Spleen (tissue), 7 donors: Measurements from ENCODE around the gene MOB1B.
"Not testable (repeated sequence)": the region's sequence is repeated elsewhere in the genome, so short reads cannot be mapped to it uniquely, and the experiment has no call there.

Source experiments
- POLR2A ChIP-seq, 3 donors: fragments of 450-650 bp; IDR thresholded peaks; one replicate each; pipeline ENCODE4 v1.5.1; 2017; ENCODE audit warnings: antibody characterized with exemption in 3 of 3, mild to moderate bottlenecking in 1 of 3
- TF ChIP-seq, protein P1 (sequence below), 11 experiments: fragments of 200-600 bp in 7 of 11; fragments of 450-650 bp in 4 of 11; sonication (generic) in 4 of 11; IDR thresholded peaks in 8 of 11; conservative IDR thresholded peaks in 3 of 11; 1 replicate in 7 of 11; 2 replicates in 4 of 11; pipeline versions ENCODE4 v1.4.0 to v1.8.0; 2016 to 2021; ENCODE audit warnings: antibody characterized with exemption in 11 of 11, inconsistent platforms in 4 of 11, mild to moderate bottlenecking in 1 of 11
- donor health status: DM: no; HTN: no; CAD: no; lungs with moderate emphysema.
- donor health status: DM: no; HTN: no; CAD: no.
- donor health status: DM: no; HTN: no; CAD: no.

DNA sequence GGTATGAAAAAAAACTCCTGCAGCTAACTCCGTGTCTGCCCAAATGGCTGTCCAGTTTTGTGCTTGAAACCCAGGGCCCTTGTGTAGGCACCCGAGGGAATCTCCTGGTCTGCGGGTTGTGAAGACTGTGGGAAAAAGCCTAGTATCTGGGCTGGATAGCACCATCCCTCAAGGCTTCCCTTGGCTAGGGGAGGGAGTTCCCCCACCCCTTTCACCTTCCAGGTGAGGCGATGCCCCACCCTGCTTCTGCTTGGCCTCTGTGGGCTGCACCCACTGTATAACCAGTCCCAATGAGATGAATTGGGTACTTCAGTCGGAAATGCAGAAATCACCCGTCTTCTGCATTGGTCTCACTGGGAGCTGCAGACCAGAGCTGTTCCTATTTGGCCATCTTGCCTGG, 102.9 kb downstream of the MOB1B start:
- TF ChIP-seq, protein P1, sequence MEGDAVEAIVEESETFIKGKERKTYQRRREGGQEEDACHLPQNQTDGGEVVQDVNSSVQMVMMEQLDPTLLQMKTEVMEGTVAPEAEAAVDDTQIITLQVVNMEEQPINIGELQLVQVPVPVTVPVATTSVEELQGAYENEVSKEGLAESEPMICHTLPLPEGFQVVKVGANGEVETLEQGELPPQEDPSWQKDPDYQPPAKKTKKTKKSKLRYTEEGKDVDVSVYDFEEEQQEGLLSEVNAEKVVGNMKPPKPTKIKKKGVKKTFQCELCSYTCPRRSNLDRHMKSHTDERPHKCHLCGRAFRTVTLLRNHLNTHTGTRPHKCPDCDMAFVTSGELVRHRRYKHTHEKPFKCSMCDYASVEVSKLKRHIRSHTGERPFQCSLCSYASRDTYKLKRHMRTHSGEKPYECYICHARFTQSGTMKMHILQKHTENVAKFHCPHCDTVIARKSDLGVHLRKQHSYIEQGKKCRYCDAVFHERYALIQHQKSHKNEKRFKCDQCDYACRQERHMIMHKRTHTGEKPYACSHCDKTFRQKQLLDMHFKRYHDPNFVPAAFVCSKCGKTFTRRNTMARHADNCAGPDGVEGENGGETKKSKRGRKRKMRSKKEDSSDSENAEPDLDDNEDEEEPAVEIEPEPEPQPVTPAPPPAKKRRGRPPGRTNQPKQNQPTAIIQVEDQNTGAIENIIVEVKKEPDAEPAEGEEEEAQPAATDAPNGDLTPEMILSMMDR (IDR thresholded peaks at IDR 0.05 in 8 of 11, conservative IDR thresholded peaks at IDR 0.05 in 3 of 11): not testable (repeated sequence)
- not testable (repeated sequence) for TF ChIP-seq POLR2A (IDR thresholded peaks at IDR 0.05)
